Measurements from ENCODE around the gene COG2.
"Not testable (repeated sequence)": the region's sequence is repeated elsewhere in the genome, so short reads cannot be mapped to it uniquely, and the experiment has no call there.

Gene COG2, protein sequence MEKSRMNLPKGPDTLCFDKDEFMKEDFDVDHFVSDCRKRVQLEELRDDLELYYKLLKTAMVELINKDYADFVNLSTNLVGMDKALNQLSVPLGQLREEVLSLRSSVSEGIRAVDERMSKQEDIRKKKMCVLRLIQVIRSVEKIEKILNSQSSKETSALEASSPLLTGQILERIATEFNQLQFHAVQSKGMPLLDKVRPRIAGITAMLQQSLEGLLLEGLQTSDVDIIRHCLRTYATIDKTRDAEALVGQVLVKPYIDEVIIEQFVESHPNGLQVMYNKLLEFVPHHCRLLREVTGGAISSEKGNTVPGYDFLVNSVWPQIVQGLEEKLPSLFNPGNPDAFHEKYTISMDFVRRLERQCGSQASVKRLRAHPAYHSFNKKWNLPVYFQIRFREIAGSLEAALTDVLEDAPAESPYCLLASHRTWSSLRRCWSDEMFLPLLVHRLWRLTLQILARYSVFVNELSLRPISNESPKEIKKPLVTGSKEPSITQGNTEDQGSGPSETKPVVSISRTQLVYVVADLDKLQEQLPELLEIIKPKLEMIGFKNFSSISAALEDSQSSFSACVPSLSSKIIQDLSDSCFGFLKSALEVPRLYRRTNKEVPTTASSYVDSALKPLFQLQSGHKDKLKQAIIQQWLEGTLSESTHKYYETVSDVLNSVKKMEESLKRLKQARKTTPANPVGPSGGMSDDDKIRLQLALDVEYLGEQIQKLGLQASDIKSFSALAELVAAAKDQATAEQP

DNA sequence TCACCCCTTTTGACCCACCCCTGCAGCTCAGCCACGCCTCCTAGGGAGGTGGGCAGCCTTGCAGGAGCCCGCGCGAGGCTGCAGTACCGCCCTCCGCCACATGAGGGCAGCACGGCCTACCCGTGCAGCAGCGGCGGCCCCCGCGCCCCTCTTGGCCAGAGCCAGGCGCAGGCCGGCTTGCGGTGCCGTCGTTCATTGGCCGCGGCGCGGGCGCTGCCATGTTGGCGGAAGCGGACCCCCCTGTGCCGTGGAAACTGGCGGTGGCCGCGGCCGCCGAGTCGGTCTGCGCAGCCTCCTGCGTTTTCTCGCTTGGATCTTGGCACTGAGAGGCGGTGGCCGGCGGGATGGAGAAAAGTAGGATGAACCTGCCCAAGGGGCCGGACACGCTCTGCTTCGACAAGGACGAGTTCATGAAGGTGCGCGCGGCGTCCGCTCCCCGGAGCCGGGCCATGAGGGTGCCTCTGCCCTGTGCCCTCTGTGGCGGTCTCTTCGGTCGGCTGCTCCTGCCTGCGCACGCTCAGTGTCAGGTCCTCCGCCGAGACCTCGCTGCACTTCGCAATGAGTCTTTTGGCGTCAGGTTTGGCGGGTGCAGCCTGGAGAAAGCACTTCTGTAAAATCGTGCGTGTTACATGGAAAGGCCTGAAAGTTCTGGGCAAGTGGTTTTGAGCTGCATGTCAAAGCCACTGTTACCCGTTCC lies at the start of gene COG2:
COG2 (plus strand) TSS at position 219 of the 697 bp plus-strand sequence; CDS start at position 345, 126 bp downstream.
- DNase-seq (ENCODE audit: low spot score), result peak; percentile 100

DNA sequence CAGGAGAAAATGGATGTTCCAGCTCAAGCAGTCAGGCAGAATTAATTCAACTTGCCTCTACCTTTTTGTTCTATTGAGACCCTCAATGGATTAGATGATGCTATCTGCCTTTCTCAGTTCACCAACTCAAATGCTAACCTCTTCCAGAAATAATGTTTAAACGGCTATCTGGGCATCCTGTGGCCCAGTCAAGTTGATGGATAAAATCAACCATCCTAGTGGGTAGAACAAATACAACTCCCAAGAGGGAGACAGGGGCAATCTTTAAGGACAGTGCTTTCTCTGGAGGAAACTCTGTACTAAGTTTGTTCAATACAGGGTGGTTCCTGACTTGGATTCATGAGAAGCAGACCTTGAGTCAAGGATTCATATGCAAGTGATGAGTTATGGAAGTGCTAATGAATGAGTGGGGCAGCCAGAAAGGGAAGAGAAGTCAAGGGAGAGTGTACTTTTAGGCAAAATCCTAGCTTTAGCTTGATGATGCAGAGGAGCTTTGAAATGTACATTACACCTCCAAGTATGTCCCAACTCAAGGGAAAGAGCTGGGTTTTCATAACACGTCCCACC lies 49.4 kb upstream of the COG2 start:
- DNase-seq (ENCODE audit: low spot score), result no peak

DNA sequence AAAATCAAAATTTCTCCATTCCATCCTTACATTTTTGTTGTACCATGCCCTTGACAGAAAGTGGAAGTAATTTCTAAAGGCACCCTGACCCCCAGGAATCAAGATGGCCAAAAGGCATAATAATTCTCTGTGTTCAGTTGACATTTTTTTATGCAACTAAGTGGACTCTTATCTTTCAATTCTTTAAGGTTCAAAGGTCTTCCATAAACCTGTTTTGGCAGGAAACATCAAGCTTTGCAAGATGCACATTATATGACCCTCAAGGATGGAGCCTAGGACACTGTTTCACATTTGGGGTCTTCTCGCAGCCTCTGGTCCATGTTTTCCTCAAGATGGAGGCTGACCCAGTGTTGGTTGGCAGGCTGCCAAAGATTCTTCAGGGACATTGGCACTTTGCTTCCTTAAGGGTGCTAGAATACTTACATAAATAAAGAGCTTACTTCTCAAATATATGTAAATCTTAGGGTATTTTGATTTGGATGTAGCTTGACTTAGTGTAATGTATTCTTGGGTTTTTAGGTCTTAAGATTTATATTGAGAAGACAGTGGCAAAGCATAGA lies 48.0 kb upstream of the COG2 start:
- DNase-seq (ENCODE audit: low spot score), result no peak

DNA sequence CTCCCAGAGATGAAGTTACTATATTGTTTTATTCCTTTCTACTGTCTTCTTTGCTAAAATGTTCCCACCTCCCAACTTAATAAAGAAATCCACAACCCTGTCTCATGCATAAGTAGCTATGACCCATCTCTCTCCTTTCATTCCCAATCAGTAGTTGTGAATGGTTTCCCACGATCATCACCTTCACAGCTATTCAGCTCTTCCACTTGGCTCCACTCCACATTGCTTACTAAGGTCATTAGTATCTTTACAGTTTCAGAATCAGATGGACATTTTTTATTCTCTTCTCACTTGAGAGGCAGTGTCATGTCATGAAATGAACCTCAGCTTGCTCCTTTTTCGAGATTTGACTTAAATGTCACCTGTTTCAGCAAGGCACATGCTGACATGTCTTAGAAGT lies 47.1 kb upstream of the COG2 start:
- no peak for DNase-seq (ENCODE audit: low spot score)

DNA sequence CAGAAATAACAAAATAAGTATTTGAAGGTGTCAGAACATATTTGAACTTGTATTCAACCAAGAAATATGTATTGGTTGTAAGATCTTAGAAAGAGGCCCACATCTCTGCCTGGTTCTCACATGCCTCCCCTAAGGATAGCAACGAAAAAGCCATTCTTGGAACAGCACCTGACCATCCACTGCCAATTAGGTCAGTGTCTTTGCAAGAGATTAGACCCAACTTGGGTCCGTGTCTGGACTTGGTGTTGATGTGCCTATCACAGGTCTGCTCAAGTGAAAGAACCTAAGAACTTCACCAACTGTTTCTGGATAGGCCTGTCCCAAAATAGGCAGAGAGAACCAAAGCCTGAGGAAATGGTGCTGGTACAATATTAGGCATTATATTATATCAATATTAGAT lies 46.0 kb upstream of the COG2 start:
- DNase-seq (ENCODE audit: low spot score), result no peak

DNA sequence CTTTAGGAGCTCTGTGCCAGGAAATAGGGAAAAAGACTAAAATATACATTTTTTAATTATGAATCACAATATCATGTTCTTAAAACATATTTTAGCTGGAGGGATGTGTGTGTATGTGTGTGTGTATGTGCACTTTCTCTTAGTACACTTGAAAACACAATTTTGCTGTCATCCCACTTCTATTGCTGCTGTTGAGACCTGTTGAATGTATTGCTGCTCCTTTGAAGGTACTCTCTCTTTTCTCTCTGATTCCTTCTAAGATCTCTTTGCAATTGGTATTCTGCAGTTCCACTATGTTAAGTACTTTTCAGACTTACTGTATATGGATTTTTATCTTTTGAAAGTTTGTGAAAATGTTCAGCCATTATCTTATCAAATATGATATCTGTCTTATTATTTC lies 43.5 kb upstream of the COG2 start:
- no peak for DNase-seq (ENCODE audit: low spot score)

DNA sequence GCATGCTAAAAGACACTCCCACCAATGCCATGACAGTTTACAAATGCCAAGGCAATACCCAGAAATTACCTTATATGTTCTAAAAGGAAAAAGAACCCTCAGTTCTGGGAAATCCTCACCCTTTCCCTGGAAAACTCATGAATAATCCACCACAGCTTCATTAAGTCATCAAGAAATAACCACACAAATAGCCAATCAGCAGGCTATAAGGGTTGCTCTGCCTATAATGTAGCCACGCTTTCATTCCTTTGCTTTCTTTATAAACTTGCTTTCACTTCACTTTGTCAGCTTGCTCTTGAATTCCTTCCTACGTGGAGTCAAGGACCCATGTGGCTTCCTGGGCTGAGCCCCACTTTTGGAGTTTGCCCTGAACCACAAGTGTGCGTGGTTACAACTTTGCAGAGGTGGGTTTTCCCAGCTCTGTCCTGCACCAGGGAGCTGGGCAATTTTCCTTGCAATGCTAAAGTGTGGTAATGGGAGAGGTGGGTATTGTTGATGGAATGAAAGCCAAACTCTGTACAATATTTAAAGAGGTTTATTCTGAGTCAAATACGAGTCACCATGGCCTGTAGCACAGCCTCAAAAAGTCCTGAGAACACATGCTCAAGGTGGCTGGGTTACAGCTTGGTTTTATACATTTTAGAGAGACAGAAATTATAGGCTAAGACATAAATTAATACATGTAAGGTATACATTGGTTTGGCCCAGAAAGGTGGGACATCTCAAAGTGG lies 42.2 kb upstream of the COG2 start:
- no peak for DNase-seq (ENCODE audit: low spot score)

DNA sequence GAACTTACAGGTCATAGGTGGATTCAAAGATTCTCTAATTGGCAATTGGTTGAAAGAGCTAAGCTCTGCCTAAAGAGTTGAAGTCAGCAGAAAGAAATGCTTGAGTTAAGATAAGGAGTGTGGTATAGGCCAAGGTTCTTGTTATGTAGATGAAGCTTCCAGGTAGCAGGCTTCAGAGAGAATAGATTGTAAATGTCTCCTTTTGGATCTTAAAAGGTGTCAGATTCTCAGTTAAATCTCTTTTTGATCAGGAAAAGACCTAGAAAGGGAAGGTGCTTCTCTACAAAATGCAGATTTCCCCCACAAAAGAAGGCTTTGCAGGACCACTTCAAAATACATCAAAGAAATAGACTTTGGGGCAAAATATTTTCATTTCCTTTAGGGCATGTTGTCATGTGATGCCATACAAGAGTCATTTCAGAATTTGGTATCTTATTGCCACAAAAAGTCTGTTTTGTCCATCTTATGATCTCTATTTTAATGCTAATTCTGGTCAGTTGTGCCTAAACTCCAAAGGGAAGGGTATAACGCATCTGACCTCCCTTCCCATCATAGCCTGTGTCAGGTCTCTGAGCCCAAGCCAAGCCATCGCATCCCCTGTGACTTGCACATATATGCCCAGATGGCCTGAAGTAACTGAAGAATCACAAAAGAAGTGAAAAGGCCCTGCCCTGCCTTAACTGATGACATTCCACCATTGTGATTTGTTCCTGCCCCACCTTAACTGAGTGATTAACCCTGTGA lies 41.5 kb upstream of the COG2 start:
- not testable (repeated sequence) for DNase-seq (ENCODE audit: low spot score)

DNA sequence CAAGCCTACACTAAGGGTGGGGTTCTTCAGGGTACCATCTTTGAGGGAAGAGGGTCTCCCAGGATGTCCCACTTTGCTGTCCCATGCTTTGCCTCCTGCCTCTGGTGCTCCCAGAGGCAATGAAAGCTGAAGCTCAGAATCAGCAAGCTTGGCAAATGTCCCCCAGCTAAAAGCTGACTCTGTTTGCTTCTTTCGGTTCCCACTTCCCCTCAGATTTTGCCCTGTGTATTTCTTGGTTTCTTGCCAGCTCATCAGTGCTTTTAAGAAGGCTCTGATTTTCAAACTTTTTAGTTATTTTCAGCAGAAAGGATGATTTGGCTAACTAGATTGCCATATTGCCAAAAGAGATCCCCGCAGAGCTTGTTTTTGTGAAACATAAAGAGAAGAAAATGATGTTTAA lies 33.1 kb upstream of the COG2 start:
- DNase-seq (ENCODE audit: low spot score), result no peak

DNA sequence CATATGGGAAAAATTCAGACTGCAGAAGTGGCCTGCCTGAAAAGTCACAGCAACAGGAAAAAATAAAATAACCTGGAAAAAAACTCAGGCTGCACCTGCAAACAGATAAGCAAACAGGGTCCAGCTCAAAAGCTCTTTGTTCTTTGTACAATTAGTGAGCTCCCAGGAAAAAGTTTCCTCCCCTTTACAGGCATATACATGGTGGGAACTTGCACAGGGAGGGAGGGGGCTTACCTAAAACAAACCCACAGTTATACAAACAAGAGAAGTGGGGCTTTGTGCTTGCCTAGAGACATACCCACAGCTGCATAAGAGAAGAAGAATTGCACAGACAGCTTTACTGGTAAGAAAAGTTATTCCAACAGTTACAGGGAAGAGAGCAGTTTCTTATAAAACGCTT lies 31.7 kb upstream of the COG2 start:
- DNase-seq (ENCODE audit: low spot score), result no peak

DNA sequence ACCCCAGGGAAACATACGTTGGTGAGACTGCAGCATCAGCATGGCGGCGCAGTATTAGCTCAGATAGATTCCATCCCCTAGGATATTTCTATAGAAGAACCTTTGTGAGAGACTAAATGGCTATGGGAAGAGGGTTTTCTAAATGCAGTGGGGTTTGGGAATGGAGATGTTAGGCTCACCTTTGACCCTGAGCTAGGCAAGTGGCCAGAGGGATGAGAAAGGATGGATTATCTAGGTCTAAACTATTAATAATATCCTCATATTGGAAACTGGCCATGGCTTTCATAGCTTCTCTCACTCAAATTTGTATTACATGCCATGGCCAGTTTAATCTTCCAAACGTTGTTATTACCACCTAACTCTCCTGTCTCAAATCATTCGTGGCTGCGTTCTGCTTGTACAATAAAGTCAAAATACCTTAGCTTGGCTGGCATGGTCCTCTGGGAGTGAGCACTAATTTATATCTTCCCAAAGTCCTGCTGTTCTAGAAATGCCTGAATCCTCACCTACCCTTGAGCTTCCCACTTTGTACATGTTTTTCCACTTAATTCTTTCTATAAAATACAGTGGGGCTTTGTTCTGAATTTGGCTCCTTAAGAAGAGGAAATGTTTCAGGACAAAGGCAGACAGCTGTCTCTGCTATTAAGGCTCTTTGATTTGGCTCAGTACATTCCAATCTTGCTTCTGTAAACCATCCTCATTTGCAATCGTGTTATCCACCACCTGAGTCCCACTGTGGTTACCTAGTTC lies 31.0 kb upstream of the COG2 start:
- DNase-seq (ENCODE audit: low spot score), result no peak

DNA sequence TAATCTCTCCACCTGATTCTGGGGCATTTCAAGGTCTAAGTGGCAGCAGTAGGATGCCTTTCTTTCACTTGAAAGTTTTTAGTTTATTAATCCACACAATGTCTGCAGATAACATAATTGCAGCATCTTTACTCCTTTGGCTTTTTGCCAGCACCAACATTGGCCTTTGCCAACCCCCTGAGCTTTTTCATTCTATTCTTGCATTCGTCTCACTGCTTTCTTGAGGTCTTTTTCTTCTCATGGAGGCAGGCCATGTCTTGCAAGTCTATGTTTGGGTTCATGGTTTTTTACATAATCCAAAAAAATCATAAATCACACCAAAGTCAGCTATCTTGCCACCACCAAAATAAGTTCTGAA lies 30.4 kb upstream of the COG2 start:
- no peak for DNase-seq (ENCODE audit: low spot score)

DNA sequence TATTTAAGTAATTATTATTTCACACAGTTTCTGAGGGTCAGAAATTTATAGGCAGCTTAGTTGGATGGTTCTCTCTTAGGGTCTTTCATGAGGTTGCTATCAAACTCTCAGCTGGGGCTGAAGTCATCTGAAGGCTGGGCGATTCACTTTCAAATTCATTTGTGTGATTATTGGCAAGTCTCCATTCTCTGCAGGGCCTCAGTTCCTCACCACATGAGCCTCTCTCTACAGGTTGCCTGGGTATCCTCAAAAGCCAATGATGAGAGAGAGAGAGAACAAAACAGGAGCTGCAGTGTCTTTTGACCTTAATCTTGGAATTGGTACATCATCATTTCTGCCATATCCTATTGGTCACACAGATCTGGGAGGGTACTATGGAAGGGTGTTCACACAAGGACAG lies 29.6 kb upstream of the COG2 start:
- no peak for DNase-seq (ENCODE audit: low spot score)

DNA sequence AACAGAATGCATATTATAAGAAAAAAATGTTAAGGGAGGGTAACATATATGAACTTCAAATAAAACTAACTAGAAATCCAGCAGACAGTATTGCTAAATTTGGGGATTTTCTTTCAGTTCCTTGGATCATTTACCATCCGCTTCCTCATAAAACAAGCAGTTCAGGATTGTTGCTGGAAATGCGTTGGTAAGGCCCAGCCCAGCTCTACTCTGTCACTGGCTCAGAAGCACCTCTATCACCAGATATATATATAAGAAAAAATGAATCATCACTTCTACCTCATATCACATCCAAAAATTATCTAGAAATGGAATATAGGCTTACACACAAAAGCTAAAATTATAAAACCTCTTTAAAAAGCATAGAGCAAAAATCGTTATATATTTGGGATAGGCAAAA lies 28.2 kb upstream of the COG2 start:
- DNase-seq (ENCODE audit: low spot score), result no peak

DNA sequence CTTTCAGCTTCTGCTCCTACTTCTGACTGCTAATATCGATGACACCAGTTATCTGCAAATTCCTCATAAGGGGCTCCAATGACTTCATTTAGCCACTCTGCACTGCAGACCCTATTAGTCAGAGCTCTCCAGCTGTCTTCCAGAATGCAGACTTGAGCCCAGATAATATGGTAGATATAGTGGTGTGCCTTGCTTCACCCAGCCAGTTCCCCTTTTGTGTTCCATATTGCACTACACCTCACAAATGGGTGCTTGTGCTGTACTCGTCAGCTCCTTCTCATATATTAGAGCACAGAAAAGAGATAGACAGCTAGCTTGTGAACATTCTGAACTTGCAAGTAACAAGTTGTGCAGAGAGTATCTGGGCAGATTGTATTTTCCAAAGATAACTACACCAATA lies 23.7 kb upstream of the COG2 start:
- DNase-seq (ENCODE audit: low spot score), result no peak

DNA sequence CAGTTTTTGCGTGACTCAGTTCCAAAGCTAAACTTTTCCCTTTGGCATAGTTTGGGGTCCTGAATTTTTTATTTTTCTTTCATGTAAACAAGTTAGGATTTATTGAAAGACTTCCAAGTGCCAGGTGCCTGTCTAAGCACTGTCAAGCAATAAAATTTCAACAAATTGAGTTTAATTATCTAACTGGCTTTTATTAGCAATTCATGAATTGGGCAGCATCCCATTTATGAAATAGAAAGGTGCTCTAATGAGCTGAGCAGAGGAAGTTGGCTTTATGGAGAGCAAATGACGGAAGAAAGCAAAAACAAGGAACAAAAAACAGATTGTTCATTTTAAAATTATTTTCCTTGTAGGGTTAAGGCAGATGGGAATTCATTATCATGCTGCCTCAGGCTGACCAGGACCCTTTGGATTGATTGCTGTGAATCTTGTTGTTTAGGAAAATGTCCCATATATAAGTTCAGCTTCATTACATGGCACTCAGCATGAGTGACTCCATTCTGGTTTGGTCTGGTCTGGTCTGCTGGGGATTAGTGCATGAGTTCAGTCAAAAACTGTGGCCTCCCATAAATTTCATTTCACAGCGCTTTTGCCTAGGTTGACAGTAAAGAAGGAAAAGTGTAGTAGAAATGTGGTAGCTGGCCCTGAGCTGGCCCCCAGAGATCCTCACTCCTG lies 21.5 kb upstream of the COG2 start:
- DNase-seq (ENCODE audit: low spot score), result no peak

DNA sequence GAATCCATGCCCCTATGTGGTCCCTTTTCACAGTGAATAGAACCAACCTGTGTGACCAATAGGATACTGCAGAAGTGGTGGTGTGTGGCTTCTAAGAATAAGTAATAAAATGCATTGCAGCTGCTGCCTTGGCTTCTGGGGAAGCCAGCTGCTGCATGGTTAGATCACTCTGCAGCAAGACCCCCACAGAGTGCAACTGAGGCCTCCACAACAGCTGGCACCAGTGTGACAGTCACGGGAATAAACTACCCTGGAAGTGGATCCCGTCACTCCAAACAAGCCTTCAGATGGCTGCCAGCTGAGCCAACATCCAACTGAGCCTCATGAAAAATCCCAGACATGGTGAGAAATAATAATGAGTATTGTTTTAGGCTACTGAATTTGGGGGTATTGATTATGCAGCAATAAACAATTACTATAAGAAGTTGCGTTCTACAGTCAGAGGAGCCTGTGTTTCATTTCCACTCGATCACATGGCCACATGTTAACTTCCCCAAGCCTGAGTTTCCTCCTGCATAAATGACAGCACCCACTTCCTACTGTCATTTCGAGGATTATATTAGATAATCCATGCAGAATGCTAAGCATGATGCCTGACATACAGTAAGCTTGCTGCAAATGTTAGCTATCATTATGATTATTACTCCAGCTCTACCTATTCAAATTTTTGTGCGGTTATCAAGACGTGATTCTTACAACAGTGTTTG lies 20.8 kb upstream of the COG2 start:
- no peak for DNase-seq (ENCODE audit: low spot score)

DNA sequence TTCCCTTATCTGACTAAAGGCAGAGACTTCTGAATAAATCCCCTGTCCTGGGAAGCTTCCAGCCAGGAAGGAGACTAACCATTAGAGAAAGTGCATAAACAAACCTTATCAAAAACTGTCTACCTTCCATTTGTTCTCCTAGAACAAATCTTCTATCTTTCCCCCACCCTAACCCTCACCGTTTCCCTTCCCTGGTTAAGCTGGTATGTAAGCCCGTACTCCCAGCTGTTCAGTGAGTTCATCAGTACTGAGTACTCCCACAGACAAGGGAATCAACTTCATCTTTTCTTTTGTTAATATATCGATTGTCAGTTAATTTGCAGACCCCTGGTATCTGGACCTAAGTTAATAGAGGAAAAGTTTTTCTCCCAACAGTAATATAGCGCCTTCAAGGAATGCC lies 20.1 kb upstream of the COG2 start:
- no peak for DNase-seq (ENCODE audit: low spot score)

DNA sequence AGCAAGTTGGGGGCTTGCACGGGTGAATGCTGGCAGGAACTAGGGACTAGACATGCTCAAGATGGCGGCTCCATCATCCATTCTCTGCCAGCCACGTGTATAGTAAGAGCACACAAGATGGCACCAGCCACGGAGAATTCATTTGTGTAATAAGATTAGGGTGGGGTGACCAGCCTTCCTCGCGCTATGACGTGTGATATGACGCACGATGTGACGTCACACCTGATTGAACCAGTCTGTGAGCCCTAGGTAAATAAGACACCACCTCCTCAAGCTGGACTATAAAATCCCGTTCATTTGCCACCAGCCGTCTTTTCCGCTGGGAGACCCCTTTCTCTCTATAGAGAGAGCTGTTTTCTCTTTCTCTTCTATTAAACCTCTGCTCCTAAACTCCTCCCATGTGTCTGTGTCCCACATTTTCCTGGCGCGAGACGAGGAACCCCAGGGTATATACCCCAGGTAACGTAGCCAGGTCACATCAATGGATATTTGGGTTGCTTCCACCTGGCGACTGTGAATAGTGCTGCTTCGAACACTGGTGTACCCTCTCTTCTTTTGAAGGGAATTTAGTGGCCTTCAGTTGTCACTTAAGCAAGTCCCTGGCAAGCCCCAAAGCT lies 18.1 kb upstream of the COG2 start:
- DNase-seq (ENCODE audit: low spot score), result no peak

Measured in D341Med (cell line).